GM23338 (cell line): Measurements from ENCODE around the gene LRRC47. TPM values are rescaled to one million over a fixed set of nuclear protein-coding genes. Genes with fewer than 3 reads are reported as not detected.

ENCODE experiments used
- ATAC-seq: fragments of 200-7000 bp; cut with Tn5 transposase; 3 replicates; pipeline ENCODE4 v1.9.1; 2020
- DNase-seq: peaks from one replicate; pipeline ENCODE4 v3.0.0-alpha.2; 2015; ENCODE audit warnings: low spot score
- H2AFZ ChIP-seq: fragments of 200-600 bp; sonication (generic); 2 replicates; pipeline ENCODE4 v1.8.0; 2016; ENCODE audit warnings: antibody characterized with exemption, mild to moderate bottlenecking, moderate library complexity
- H3F3A ChIP-seq: fragments of 200-600 bp; sonication (generic); replicated peaks from 2 replicates; pipeline ENCODE4 v1.8.0; 2017; ENCODE audit warnings: antibody characterized with exemption, mixed run types, low read depth
- H3K27ac ChIP-seq: fragments of 200-600 bp; sonication (generic); 2 replicates; pipeline ENCODE4 v1.6.1; 2016; ENCODE audit warnings: low read depth
- H3K27me3 ChIP-seq: fragments of 200-600 bp; sonication (generic); 2 replicates; pipeline ENCODE4 v1.8.0; 2016; ENCODE audit warnings: mild to moderate bottlenecking, mixed run types, moderate library complexity; ENCODE audit not compliant: insufficient read depth
- H3K36me3 ChIP-seq: fragments of 200-600 bp; sonication (generic); 2 replicates; pipeline ENCODE4 v1.8.0; 2016; ENCODE audit warnings: mild to moderate bottlenecking; ENCODE audit not compliant: insufficient read depth
- H3K4me1 ChIP-seq: fragments of 200-600 bp; sonication (generic); 2 replicates; pipeline ENCODE4 v1.8.0; 2016; ENCODE audit warnings: mild to moderate bottlenecking, moderate library complexity; ENCODE audit not compliant: insufficient read depth
- H3K4me2 ChIP-seq: fragments of 200-600 bp; sonication (generic); 2 replicates; pipeline ENCODE4 v1.7.1; 2017; ENCODE audit warnings: mixed run types
- H3K4me3 ChIP-seq: fragments of 200-600 bp; sonication (generic); 2 replicates; pipeline ENCODE4 v1.6.1; 2016; ENCODE audit warnings: mixed run types
- H3K79me2 ChIP-seq: fragments of 200-600 bp; sonication (generic); replicated peaks from 2 replicates; pipeline ENCODE4 v1.8.0; 2017; ENCODE audit warnings: mild to moderate bottlenecking; ENCODE audit not compliant: insufficient read depth
- H3K9me2 ChIP-seq: fragments of 200-600 bp; sonication (generic); 2 replicates; pipeline ENCODE4 v1.8.0; 2017; ENCODE audit not compliant: insufficient read depth
- H4K20me1 ChIP-seq: fragments of 200-600 bp; sonication (generic); replicated peaks from 2 replicates; pipeline ENCODE4 v1.8.0; 2017; ENCODE audit warnings: mild to moderate bottlenecking; ENCODE audit not compliant: insufficient read depth
- H3K27ac Mint-ChIP-seq: 2 replicates; pipeline ENCODE4 v1.8.0; 2020; ENCODE audit warnings: inconsistent platforms, mild to moderate bottlenecking, moderate library complexity, mixed read lengths
- H3K27me3 Mint-ChIP-seq: 3 replicates; pipeline ENCODE4 v1.8.0; 2022; ENCODE audit warnings: low read depth, mild to moderate bottlenecking, moderate library complexity, mixed read lengths, inconsistent platforms; ENCODE audit not compliant: insufficient read depth, poor library complexity
- H3K36me3 Mint-ChIP-seq: 3 replicates; pipeline ENCODE4 v1.8.0; 2021; ENCODE audit warnings: low read depth, mild to moderate bottlenecking, inconsistent platforms, moderate library complexity, mixed read lengths
- H3K4me1 Mint-ChIP-seq: 3 replicates; pipeline ENCODE4 v1.8.0; 2020; ENCODE audit warnings: mild to moderate bottlenecking, inconsistent platforms, mixed read lengths
- H3K4me3 Mint-ChIP-seq: 3 replicates; pipeline ENCODE4 v1.8.0; 2021; ENCODE audit warnings: moderate library complexity, mild to moderate bottlenecking, inconsistent platforms, mixed read lengths
- H3K9me3 Mint-ChIP-seq: 3 replicates; pipeline ENCODE4 v1.8.0; 2020; ENCODE audit warnings: moderate library complexity, mild to moderate bottlenecking, inconsistent platforms, mixed read lengths
- EZH2 ChIP-seq: fragments of 200-600 bp; sonication (generic); IDR thresholded peaks from one replicate; pipeline ENCODE4 v1.8.0; 2017; ENCODE audit warnings: antibody characterized with exemption, mild to moderate bottlenecking, low read depth; ENCODE audit not compliant: unreplicated experiment
- EZH2phosphoT487 ChIP-seq: fragments of 200-600 bp; sonication (generic); IDR thresholded peaks from one replicate; pipeline ENCODE4 v1.8.1; 2018; ENCODE audit warnings: antibody characterized with exemption; ENCODE audit not compliant: unreplicated experiment
- JUNB ChIP-seq: IDR thresholded peaks from one replicate; pipeline ENCODE4 v1.6.1; 2016; ENCODE audit warnings: antibody characterized with exemption; ENCODE audit not compliant: unreplicated experiment
- POLR2AphosphoS5 ChIP-seq: IDR thresholded peaks from 2 replicates; pipeline ENCODE4 v1.6.1; 2016; ENCODE audit warnings: antibody characterized with exemption, low read depth
- STAT1 ChIP-seq: IDR thresholded peaks from one replicate; pipeline ENCODE4 v1.6.1; 2016; ENCODE audit warnings: antibody characterized with exemption; ENCODE audit not compliant: unreplicated experiment
- polyA plus RNA-seq: library from polyadenylated mRNA; unstranded; fragments of >200 nt; fragmentation: Nextera tagmentation; extraction: Ambion mirVana; gene quantifications from 2 replicates; pipeline ENCODE4 v1.2.1, GENCODE V29; 2016
- total RNA-seq: library from RNA; depleted of rRNA; stranded (reverse); fragments of >200 nt; shearing (Covaris generic); gene quantifications from 2 replicates; pipeline ENCODE4 v1.2.3, GENCODE V29; 2014
- TF ChIP-seq, protein P1 (sequence below): IDR thresholded peaks from one replicate; pipeline ENCODE4 v1.6.1; 2018; ENCODE audit warnings: antibody characterized with exemption; ENCODE audit not compliant: unreplicated experiment
- TF ChIP-seq, protein P2 (sequence below): IDR thresholded peaks from 2 replicates; pipeline ENCODE4 v1.6.1; 2016; ENCODE audit warnings: antibody characterized with exemption
- TF ChIP-seq, protein P3 (sequence below), 2 experiments: fragments of 200-600 bp in 1 of 2; sonication (generic) in 1 of 2; conservative IDR thresholded peaks; 2 replicates each; pipeline versions ENCODE4 v1.5.1 to v1.6.1; 2016 to 2017; ENCODE audit warnings: antibody characterized with exemption in 2 of 2, low read depth in 2 of 2, mild to moderate bottlenecking in 2 of 2, moderate library complexity in 1 of 2

LRRC47 gene
- total and polyA plus RNA-seq, 2 experiments from 2014 or later = 15.8 to 76.8 TPM

DNA sequence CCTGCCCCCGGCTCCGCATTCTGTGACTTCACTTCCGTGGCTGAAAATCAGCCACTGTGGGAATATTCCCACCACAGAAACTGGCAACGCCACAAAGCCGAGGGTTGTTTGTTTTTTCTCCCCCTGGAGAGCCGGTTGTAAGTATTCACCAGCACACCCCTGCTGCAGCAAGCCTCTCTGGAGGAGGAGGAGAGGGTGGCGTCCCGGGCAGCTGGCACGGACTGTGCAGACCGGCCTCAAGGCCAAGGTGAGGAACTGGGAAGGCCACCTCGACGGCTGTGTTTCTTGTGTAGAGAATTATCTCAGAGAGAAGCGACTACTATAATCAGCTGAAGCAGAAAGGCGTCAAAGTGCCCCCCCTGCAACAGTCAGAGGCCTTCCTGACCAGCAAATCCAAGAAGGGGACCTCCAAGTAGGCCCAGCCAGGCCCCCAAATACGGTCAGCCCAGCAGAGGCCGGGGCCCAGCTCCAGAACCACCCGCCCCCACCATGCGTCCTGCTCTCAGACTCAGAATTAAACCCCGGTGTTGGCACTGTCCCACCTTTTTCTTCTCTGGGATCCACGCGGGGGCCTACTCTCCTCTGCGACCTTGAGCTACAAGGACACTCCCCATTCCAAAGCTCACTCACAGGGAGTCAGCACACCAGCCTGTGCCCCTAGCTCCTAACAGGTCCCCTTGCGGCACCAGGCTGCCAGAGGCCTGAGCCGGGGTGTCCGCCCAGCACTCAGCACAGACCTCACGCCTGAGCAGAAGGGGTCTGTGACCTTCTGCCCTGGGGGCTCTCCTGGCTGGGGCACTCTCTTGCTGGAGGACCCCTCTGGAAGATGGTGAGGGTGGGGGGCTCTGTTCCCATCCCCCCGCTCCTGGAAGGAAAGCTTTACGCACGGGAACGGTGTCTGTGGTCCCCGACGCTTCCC lies 24.9 kb downstream of the LRRC47 start (continued):
- TF ChIP-seq, protein P1, sequence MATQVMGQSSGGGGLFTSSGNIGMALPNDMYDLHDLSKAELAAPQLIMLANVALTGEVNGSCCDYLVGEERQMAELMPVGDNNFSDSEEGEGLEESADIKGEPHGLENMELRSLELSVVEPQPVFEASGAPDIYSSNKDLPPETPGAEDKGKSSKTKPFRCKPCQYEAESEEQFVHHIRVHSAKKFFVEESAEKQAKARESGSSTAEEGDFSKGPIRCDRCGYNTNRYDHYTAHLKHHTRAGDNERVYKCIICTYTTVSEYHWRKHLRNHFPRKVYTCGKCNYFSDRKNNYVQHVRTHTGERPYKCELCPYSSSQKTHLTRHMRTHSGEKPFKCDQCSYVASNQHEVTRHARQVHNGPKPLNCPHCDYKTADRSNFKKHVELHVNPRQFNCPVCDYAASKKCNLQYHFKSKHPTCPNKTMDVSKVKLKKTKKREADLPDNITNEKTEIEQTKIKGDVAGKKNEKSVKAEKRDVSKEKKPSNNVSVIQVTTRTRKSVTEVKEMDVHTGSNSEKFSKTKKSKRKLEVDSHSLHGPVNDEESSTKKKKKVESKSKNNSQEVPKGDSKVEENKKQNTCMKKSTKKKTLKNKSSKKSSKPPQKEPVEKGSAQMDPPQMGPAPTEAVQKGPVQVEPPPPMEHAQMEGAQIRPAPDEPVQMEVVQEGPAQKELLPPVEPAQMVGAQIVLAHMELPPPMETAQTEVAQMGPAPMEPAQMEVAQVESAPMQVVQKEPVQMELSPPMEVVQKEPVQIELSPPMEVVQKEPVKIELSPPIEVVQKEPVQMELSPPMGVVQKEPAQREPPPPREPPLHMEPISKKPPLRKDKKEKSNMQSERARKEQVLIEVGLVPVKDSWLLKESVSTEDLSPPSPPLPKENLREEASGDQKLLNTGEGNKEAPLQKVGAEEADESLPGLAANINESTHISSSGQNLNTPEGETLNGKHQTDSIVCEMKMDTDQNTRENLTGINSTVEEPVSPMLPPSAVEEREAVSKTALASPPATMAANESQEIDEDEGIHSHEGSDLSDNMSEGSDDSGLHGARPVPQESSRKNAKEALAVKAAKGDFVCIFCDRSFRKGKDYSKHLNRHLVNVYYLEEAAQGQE = no peak
- TF ChIP-seq POLR2AphosphoS5 (no peak), EZH2phosphoT487 (no peak)
- TF ChIP-seq, protein P2, sequence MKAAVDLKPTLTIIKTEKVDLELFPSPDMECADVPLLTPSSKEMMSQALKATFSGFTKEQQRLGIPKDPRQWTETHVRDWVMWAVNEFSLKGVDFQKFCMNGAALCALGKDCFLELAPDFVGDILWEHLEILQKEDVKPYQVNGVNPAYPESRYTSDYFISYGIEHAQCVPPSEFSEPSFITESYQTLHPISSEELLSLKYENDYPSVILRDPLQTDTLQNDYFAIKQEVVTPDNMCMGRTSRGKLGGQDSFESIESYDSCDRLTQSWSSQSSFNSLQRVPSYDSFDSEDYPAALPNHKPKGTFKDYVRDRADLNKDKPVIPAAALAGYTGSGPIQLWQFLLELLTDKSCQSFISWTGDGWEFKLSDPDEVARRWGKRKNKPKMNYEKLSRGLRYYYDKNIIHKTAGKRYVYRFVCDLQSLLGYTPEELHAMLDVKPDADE = no peak

DNA sequence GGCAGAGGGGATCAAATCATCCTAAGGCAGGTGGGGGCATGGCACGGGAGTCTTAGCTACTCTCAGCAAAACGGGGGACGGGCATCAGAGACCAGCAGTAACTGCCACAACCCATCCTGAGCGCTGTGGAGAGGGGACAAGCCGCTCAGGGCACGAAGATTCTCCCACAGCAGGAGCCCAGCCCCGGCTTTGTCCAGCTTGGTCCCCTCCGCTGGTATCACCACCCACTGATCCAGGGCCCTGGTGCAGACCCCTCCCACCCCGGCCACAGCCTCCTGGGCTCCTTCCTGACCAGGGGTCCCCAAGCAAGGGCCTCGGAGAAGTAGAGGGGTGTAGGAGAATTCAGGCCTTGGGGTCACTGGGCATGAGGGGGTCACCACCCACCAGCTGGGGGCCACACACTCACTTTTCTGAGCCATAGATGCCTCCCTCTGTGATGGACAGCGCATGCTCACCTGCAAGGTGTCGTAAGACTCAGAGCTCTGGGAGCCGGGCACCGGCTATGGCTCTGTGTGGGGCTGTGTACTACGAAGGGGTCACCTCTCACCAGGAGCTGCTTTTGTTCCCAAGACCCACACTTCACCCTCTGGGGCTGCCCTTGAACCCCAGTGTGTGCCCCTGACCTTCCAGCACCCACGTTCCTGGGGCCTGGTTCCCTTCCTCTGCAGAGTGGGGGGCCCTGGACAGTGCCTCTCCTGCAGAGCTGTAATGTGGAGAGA lies 26.1 kb downstream of the LRRC47 start:
- no peaks in the 10 kb centered on the region for H3K36me3 ChIP-seq
- no peak overlapping the region for H3K4me2 ChIP-seq
- H3K27ac ChIP-seq = no peak overlapping the region
- no peaks in the 10 kb centered on the region for H3K9me2 ChIP-seq
- peaks cover 13% of the 10 kb centered on the region for H3K4me1 Mint-ChIP-seq
- DNase-seq (no peak), ATAC-seq (no peak)
- no peaks in the 10 kb centered on the region for H3K27me3 ChIP-seq
- 0 out of 3 replicates have a peak overlapping the region, but pooled peaks have one; percentile 69 for H3K4me3 Mint-ChIP-seq
- no peak overlapping the region for H2AFZ ChIP-seq
- H3K9me3 Mint-ChIP-seq = peaks cover 22% of the 10 kb centered on the region
- H4K20me1 ChIP-seq = no peaks in the 10 kb centered on the region
- no peaks in the 10 kb centered on the region; the same call in 1 of the 2 replicates for H3F3A ChIP-seq
- H3K27me3 Mint-ChIP-seq = peaks cover 11% of the 10 kb centered on the region
- H3K27ac Mint-ChIP-seq = no peak overlapping the region
- H3K4me1 ChIP-seq = peaks cover 13% of the 10 kb centered on the region; the same call in 1 of the 2 replicates
- peaks cover 11% of the 10 kb centered on the region; the same call in 2 of the 3 replicates for H3K36me3 Mint-ChIP-seq
- H3K4me3 ChIP-seq = no peak overlapping the region
- no peaks in the 10 kb centered on the region for H3K79me2 ChIP-seq
- no peak for TF ChIP-seq STAT1
- TF ChIP-seq, protein P3, sequence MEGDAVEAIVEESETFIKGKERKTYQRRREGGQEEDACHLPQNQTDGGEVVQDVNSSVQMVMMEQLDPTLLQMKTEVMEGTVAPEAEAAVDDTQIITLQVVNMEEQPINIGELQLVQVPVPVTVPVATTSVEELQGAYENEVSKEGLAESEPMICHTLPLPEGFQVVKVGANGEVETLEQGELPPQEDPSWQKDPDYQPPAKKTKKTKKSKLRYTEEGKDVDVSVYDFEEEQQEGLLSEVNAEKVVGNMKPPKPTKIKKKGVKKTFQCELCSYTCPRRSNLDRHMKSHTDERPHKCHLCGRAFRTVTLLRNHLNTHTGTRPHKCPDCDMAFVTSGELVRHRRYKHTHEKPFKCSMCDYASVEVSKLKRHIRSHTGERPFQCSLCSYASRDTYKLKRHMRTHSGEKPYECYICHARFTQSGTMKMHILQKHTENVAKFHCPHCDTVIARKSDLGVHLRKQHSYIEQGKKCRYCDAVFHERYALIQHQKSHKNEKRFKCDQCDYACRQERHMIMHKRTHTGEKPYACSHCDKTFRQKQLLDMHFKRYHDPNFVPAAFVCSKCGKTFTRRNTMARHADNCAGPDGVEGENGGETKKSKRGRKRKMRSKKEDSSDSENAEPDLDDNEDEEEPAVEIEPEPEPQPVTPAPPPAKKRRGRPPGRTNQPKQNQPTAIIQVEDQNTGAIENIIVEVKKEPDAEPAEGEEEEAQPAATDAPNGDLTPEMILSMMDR (conservative IDR thresholded peaks at IDR 0.05; ENCODE audit: low read depth in 2 of 2) = no peak
- TF ChIP-seq, protein P2 = no peak
- TF ChIP-seq JUNB = no peak
- TF ChIP-seq, protein P1 = no peak
- no peak for TF ChIP-seq EZH2
